ENCODE measurements around the gene PCDHGA9.

The PCDHGA9 gene

GRCh38 chr5:141359790-141360426 is 42.7 kb upstream of the PCDHGA9 start, which contains the start of gene PCDHGB2:
Gene PCDHGB2, plus strand, starts transcription at chr5:141359994. Its CDS starts 142 bp downstream, at chr5:141360136.
- no peak for TF ChIP-seq TAF1 (IDR thresholded peaks at IDR 0.05; ENCODE audit: borderline replicate concordance, insufficient read depth, low read length)

GRCh38 chr5:141360685-141361084 is 41.9 kb upstream of the PCDHGA9 start:
- TF ChIP-seq REST (IDR thresholded peaks at IDR 0.05; ENCODE audit: insufficient read depth in 1 of 2, low read depth in 2 of 2, low read length in 2 of 2) (no peak), POLR2AphosphoS5 (IDR thresholded peaks at IDR 0.05; ENCODE audit: low read depth, low read length) (no peak), FOXP2 (optimal IDR thresholded peaks at IDR 0.05; ENCODE audit: borderline replicate concordance, extremely low read depth, extremely low read length, insufficient read depth) (no peak), TAF1 (IDR thresholded peaks at IDR 0.05; ENCODE audit: borderline replicate concordance, insufficient read depth, low read length) (no peak), SIN3A (IDR thresholded peaks at IDR 0.05; ENCODE audit: borderline replicate concordance, insufficient read depth, low read length) (no peak)

- TF ChIP-seq REST (IDR thresholded peaks at IDR 0.05; ENCODE audit: insufficient read depth in 1 of 2, low read depth in 2 of 2, low read length in 2 of 2) (no peak), FOXP2 (optimal IDR thresholded peaks at IDR 0.05; ENCODE audit: borderline replicate concordance, extremely low read depth, extremely low read length, insufficient read depth) (no peak), SIN3A (IDR thresholded peaks at IDR 0.05; ENCODE audit: borderline replicate concordance, insufficient read depth, low read length) (no peak)
Measured at GRCh38 chr5:141362719-141363118, 39.9 kb upstream of the PCDHGA9 start.

- TF ChIP-seq FOXP2 (optimal IDR thresholded peaks at IDR 0.05; ENCODE audit: borderline replicate concordance, extremely low read depth, extremely low read length, insufficient read depth) (no peak), SIN3A (IDR thresholded peaks at IDR 0.05; ENCODE audit: borderline replicate concordance, insufficient read depth, low read length) (no peak), POLR2AphosphoS5 (IDR thresholded peaks at IDR 0.05; ENCODE audit: low read depth, low read length) (no peak), TAF1 (IDR thresholded peaks at IDR 0.05; ENCODE audit: borderline replicate concordance, insufficient read depth, low read length) (no peak), REST (IDR thresholded peaks at IDR 0.05; ENCODE audit: insufficient read depth in 1 of 2, low read depth in 2 of 2, low read length in 2 of 2) (no peak)
Measured at GRCh38 chr5:141363952-141364660, 38.5 kb upstream of the PCDHGA9 start, which contains the start of gene PCDHGA5. Gene PCDHGA5, plus strand, starts transcription at chr5:141364162. Its CDS starts 169 bp downstream, at chr5:141364331.

GRCh38 chr5:141366016-141366896 is 36.3 kb upstream of the PCDHGA9 start:
- TF ChIP-seq REST (IDR thresholded peaks at IDR 0.05; ENCODE audit: insufficient read depth in 1 of 2, low read depth in 2 of 2, low read length in 2 of 2): no peak
- TF ChIP-seq POLR2AphosphoS5 (IDR thresholded peaks at IDR 0.05; ENCODE audit: low read depth, low read length): no peak
- no peak for TF ChIP-seq FOXP2 (optimal IDR thresholded peaks at IDR 0.05; ENCODE audit: borderline replicate concordance, extremely low read depth, extremely low read length, insufficient read depth)
- no peak for TF ChIP-seq TAF1 (IDR thresholded peaks at IDR 0.05; ENCODE audit: borderline replicate concordance, insufficient read depth, low read length)
- no peak for TF ChIP-seq SIN3A (IDR thresholded peaks at IDR 0.05; ENCODE audit: borderline replicate concordance, insufficient read depth, low read length)
